GM18526 (cell line): ENCODE measurements around the gene MICALL2.

Experiments
- POLR2A ChIP-seq: IDR thresholded peaks from 3 replicates; pipeline ENCODE4 v1.6.1; 2011; ENCODE audit not compliant: insufficient read length; ENCODE audit errors: extremely low read depth

The MICALL2 gene

GRCh38 chr7:1458683-1459511 lies at the start of gene MICALL2:
TSS of gene MICALL2 (minus strand) at chr7:1459470. CDS start at chr7:1459326, 144 bp downstream.
- TF ChIP-seq POLR2A = peak; percentile 57

- no peak for TF ChIP-seq POLR2A
Observed at GRCh38 chr7:1508277-1508758, 49.0 kb upstream of the MICALL2 start.

- no peak for TF ChIP-seq POLR2A
Observed at GRCh38 chr7:1505731-1506550, 46.7 kb upstream of the MICALL2 start.

GRCh38 chr7:1503816-1504775 lies 44.8 kb upstream of the MICALL2 start, which contains the start of gene INTS1:
TSS of gene INTS1 (minus strand) at chr7:1504389. CDS start at chr7:1503960, 429 bp downstream.
- peak; percentile 76 for TF ChIP-seq POLR2A

GRCh38 chr7:1503390-1503789 lies 44.1 kb upstream of the MICALL2 start:
- no peak for TF ChIP-seq POLR2A

- TF ChIP-seq POLR2A = no peak
Observed at GRCh38 chr7:1502845-1503244, 43.6 kb upstream of the MICALL2 start.

GRCh38 chr7:1501487-1502270 lies 42.4 kb upstream of the MICALL2 start:
- no peak for TF ChIP-seq POLR2A

GRCh38 chr7:1500064-1500807 lies 41.0 kb upstream of the MICALL2 start:
- TF ChIP-seq POLR2A = no peak

GRCh38 chr7:1499367-1500029 lies 40.2 kb upstream of the MICALL2 start:
- no peak for TF ChIP-seq POLR2A

GRCh38 chr7:1498370-1499305 lies 39.4 kb upstream of the MICALL2 start:
- TF ChIP-seq POLR2A = no peak

- TF ChIP-seq POLR2A = no peak
Observed at GRCh38 chr7:1497293-1497927, 38.1 kb upstream of the MICALL2 start.
